Middle frontal gyrus (tissue), 1 donor: Measurements from ENCODE around the gene KLF13.
"Not testable (repeated sequence)": the region's sequence is repeated elsewhere in the genome, so short reads cannot be mapped to it uniquely, and the experiment has no call there.

Source experiments
- DNase-seq: peaks from one replicate; pipeline ENCODE4 v3.0.0-alpha.2; 2015; ENCODE audit warnings: low spot score; ENCODE audit errors: extremely low spot score

The KLF13 gene

DNA sequence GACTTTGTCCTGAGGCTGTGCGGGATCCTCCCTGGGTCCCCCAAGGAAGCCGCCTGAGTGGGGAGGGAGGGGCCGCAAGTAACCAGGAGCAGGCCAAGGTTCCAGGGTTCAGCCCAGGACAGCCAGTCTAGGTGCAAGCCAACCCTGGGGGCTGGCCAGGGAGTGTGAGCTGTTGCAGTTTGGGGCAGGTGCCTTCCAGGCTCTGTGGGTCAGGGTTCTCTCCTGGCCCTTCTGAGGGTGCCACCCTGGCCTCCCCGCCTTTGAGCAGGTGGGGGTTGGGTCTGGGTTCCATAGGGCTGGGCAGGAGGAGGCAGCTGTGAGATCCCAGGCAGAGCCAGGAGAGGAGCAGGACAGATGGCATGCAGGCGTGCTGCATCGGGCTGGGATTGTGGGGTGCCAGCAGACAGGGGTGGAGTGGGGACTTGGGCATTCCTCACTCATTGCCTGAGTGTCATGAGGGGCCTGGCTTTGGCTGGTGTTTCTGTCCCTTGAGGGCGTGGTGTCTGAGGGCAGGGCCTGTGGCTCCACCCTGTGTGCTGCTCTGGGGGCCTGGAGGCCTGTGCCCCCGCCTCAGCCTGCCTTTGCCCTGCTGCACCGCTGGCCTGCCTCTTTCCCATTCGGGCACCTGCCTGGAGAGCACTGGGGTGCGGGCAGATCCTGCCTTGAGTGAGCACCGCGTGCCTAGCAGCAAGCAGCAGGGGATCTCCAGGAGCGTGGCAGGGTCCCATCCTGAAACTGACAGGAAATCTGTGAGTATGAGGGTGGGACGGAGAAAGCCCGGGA, 18.4 kb downstream of the KLF13 start:
- DNase-seq = no peak

DNA sequence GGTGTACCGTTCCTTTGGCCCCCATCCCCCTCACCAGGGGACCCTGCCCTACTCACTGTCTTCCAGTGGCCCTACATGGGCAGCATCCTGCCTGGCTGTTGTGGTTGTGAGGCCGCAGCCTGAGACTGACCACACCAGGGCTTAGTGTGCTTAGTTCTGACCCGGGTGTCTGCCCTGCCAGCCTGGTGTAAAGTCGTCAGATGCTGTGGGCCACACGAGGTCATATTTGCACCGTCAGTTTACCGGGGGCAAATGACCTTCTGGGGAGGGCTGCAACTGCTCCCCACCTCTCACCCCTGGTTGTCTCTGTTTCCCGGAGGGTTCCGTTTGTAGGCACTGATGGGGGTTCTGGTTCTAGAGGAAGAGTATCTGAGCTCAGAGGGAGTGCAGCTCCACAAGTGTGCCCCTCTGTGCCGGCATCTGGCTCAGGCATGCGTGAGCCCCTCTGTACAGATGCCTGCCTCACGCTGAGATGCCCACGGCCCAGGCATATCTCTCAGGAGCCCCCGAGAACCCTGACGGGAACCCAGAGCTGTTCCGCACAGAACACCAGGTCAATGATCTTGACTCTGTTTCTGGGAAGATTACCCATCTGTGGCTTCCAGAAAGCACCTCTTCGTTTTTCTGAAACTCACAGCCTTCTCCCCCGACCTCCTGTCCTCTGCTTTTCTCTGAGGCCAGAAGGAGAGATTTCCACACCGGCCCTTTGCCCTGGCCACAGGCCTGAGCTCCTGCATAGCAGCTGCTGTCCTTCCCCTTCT, 19.2 kb downstream of the KLF13 start:
- no peak for DNase-seq

DNA sequence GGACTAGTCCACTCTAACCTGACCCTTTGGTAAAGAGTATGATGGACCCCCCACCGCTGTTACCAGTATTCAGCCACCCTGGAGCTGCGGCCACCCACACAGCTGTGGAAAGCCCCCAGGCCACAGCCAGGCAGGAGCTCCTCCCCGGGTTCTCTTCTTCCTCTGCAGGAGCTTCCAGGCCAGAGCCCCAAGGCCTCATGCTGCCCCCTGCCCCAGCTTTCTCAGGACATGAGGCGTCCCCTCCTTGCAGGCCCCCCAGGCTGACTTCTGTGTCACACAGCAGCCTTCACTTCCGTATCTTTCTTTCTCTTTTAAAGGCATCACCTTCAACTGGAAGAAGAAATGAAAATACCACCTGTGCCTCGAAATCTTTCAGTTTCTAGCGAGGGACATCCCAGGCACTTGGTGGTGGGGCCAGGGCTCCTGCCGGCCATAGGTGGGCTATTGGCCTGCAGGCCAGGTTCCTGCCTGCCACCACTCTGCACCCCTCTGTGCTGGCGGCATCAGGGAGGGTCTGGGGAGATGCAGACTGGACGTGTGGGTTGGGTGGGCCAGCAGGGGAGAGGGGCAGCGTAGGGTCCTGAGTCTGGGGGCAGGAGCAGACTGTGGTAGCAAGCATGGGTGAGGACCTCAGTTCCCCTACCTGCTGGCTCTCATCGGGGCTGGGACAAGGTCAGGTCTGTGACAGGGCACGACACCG, 19.9 kb downstream of the KLF13 start:
- DNase-seq = no peak

DNA sequence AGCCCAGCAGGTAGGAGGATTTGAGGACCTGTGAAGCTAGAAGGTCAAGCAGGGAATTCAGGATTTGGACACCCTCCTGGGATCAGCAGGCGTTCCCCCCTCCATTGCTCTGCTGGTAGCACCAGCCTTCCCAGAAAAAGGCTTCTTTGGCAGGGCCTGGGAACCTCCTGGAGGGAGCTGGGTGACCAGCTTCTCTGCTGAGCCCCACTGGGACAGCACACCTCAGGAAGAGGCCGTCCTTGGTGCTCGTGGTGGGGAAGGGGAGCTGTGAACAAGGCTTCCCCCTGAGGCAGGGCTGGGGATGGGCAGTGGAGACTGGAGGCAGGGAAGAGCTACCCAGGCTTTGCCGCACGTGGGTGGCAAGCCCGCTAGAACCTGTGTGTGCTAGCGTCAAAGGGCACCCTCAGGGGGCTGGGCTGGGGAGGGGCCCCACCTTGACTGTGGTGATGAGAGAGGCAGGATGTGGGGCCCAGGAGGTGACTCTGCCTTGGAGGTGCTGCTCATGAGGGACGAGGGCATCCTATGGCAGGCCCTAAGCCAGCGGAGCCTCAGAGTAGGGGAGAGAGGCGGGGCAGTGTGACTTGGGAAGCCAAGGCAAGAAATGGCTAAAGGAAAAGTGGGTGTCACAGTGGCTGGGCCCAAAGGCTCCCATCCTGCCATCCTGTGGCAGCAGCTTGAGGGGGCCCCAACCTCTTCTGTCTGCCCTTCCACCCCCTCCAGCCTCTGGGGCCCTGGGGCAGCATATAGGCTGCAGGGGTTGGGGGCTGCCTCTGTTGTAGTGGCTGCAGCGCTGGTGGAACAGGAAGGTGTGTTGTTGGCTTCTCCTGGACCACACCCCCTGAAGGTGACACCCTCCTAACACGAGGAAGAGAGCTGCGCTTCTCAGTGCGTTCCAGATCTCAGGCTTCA, 20.7 kb downstream of the KLF13 start:
- DNase-seq = no peak

DNA sequence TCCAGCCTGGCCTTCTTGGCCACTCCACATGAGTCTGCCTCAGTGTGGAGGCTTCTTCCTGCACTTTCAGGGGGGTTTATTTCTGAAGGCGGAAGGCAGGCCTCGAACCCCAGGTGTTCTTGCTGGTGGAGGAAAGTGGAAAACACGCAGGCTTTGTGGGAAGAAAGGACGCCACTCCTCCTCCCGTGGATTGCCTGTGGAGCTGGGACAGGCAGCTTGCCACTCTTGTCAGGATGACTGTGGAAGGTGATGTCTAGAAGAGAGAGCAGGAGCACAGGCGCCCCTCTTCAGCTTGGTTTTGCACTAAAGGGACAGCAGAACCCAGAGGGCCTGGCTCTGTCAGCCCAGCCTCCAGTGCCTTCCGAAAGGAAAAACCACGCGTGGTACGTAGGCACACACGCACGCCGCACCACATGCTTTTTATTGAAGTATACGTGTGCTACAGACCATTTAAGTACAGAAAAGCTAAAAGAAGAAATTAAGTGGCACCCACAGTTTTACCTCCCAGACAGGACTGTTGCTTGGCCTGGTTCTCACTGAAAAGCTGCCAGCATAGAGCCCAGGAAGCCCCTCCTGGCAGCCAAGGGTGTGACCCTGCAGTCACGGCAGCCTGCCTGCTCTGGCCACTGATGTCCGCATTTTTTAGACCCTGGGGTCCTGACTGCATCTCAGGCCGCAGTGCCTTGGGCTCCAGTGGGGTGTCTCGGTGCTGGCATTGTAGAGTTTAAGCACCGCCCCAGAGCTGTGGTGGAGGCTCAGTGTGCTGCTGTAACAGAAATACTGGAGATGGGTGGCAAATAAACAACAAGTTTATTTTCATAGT, 21.6 kb downstream of the KLF13 start:
- no peak for DNase-seq

DNA sequence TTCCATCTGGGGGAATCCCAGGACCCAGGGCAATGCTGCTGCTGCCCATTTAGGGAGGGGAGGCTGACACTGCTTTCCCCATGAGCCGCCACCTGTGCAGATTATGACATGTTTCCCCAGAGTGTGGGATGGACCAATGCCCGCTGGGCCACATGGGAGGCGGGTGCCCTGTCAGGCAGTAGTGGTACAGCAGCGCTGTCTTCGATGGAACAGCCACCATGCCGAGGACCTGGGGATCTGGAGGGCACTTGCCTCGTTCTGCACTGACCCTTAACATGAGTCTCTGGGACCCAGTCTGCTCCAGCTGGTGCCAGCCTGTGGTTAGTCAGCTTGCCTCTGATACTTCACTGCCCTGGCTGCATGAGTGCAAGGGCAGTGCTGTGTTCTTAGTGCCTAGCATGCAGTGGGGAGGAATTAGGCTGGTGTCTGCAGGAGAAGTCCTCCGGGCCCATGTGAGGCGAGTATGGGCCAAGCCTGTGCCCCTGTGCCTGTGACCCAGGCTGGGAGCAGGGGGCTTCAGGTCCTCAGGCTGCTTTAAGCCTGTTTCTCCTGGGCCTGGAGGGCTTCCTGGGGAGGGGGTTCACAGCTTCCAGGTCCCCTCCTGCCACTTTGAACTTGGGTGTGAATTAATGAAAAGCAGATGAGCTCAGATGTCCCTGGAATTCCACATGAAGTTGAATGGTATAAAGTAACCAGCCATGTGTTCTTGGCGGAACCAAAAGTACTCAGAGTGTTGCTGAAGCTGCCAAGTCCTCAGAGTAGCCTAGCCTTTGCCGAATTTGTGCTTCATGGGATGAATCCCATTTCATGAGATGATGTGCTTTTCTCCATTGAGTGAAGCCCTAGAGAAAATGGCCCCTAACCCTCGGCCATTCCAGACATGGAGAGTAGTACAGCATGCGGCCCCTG, 22.9 kb downstream of the KLF13 start:
- DNase-seq = no peak

DNA sequence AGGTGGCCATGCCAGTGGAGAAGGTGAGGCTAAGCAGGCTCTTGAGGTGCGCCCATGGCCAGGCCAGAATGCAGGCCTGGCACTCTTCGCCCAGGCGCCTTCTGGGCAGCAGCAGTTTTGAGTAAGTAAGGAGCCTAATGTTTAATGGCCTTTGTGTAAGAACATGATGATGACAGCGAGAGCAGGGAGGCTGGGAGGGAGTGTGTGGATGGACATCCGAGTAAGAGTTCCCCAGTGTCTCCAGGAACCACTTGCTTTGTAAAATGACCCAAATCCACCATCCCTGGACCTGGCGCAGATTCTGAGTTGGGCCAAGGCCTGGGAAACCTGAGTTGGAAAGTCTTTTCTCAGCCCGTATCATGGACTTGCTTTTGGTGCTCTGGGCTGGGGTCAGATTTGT, 24.1 kb downstream of the KLF13 start:
- no peak for DNase-seq

DNA sequence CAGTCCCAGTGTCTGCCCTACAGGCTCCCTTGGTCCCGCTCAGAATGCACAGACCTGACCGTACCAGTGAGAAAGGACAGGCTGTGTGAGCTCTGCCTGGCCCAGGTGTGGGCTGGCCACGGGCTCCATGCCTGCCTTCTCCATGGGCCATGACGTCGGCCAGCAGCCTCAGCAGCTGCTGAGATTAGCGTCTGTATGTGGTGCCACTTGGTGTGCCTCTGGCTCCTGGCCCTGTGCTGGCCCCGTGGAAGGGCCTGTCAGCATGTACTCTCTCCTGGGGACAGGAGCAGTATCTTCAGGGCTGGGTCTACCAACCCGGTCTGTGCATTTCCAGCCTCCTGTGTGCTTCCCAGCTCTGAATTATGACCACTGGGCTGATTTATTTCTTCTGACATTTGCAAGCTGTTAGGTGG, 25.7 kb downstream of the KLF13 start:
- no peak for DNase-seq

DNA sequence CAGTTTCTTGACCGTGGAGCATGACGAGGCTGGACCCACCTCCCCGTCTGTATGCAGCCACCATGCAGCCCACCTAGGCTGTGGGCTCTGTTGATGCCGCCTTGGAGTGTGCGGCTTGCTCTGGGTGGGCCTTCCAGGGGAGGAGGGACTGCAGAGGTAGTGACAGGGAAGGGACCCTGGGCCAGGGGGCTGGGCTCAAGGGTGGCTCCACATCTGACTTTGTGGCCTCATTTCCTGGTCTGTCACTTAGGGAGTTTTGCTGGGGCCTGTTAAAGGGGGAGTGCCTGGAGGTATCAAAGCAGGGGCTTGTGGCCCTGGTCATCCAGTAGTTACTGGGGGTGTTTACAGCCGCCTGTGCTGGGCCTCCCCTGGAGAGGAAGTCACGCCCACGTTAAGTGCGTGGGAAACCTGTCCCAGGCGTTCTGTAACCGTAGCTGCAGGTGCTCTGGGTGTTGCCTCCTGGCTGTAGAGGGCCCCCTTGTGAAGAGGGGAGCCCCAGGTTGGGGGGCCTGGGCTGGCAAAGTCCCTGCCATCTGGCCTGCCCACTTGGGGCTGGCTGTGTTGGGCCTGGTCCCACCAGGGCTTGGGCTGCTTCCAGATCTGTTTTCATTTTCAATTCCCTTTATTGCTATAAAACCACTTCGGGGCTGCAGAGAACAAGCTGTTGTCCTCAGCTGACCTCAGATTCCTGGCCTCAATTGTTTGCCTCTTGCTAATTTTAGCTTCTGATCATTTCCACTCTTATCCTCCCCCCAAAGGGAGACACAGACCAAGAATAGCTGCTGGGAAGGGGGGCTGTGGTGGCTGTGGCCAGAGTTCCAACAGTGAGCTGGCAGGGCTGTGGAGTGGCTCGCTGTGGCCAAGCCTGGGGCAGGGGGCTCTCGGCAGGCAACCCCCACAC, 26.5 kb downstream of the KLF13 start:
- peak; percentile 34 for DNase-seq

DNA sequence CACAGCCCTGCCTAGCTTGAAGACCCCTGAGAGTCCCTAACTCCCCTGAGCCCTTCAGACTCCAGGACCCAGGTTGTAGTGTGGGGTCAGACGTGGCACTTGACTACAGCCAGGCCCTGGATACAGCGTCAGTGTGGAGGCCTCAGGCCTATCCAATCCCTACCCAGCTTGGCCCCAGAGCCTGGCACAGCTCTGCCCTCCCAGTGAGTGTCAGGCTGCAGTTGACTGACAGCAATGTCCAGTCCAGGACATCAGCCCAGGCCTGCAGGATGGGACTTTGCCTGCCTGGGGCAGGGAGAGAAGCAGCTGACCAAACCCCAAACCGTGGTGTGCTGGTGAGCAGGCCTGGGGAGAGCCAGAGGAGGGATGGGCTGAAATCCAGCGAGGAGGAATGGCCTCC, 27.3 kb downstream of the KLF13 start:
- no peak for DNase-seq

DNA sequence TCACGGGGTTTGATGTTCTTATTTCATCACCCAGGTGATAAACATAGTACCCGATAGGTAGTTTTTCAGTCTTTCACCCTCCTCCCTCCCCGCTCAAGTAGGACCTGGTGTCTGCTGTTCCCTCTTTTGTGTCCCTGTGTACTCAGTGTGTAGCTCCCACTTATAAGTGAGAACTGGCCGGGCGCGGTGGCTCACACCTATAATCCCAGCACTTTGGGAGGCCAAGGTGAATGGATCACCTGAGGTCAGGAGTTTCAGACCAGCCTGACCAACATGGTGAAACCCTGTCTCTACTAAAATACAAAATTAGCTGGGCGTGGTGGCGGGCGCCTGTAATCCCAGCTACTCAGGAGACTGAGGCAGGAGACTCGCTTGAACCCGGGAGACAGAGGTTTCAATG, 29.5 kb downstream of the KLF13 start:
- not testable (repeated sequence) for DNase-seq

DNA sequence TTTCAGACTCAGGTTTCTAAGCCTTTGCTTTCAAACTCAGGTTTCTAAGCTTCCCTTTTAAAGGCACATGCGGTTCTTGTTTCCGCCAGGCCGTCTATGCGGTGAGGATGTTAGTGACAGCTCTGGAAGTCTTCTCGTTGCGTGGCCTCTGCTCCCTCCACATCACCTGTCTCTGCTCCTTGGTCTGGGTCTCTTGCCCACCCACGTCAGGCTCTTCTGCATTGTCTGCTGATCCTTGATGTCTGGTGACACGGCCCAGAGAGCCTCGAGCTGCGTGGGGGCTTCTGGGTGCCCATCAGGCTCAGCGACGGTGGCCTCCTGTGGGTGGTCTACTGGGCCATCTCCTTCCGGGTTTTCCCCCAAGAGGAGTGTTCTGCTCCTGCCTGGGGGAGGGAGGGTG, 30.5 kb downstream of the KLF13 start:
- DNase-seq = no peak

DNA sequence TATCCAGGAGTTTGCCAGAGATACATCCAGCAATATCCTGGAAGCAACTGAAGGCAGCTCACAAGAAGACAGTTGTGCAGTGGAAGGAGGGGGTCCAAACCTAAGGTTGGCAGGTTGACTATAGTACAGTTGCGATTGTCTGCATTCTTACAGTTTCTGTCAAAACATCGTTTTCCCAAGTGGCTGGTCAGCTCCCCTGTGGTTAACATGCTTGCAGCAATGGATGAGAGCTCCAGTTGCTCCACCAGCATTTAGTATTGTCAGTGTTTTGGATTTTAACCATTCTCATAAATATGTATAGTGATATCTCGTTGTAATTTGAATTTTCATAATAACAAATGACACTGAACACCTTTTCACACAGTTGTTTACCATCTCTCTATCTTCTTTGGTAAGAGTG, 31.5 kb downstream of the KLF13 start:
- no peak for DNase-seq

DNA sequence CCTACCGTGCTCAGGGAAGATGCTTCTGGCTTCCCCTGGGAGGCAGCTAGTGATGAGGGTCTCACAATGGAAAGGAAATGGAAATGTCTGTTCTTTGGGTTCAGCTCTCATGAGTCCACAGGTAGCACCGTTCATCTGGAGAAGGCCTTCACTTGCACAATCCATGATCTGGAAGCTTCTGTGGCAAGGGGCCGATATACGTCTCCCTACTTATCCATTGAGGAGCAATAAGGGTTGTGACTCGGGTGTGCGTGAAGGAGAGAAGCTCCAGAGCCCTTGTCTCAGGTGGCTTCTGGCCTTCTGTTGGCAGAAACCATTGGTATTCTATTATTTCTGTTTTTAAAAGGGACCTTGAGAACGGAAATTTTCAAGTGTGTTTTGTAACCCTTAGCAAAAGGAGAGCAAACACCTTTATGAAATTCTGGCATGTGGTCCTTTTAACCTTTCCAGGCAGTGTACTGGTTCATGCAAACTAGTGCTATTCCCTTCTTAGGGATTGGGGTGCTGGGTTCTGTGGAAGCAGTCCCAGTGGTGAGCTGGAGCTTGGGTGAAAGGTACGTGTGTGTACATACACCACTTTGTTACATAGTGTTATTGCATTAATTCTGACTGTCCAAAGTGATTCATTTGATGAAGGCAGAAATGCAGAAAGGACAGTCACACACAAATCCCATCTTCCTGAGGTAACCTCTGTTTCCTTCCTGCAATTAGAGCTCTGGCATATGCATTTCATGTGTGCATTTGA, 32.5 kb downstream of the KLF13 start:
- no peak for DNase-seq

DNA sequence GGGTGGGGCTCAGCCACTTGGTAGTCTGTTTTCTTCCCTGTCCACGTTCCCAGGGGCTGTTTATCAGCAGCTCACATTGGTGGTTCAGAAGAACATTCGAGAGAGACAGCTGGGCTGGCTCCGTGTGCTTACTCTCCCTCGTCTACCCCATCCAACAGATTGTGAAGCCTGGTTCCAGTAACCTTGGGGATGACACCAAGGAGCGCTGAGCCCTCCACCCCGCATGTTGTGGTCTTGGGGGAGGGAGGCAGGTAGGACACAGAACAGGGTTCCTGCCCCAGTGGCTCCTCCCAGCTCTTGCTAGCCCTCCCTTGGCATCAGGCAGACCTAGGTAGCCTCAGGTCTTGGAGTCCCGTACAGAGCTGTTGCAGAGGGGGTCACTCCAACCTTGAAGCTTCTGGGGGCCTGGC, 33.1 kb downstream of the KLF13 start:
- DNase-seq = no peak

DNA sequence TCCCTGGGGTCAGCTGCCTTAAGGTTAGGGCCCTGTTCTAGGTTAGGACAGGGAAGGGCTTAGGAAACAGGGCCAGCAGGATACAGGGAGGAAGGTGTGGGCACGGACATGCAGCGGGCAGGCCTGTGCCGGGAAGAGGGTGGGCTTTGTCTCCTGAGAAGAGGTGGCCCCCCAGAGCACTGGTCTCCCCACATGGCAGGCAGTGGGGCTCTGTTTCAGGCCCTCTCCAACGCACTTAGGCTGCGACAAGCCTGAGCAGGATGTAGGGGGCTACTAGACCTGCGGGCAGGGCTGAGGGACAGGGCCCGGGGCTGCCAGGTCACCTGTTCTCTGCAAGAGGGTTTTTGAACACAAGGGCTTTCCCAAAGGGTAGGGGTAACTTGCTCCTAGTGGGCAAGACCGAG, 33.5 kb downstream of the KLF13 start:
- no peak for DNase-seq
